WTC11 (cell line): ENCODE data around the gene KCNMA1. TPM values are rescaled to one million over a fixed set of nuclear protein-coding genes. Genes with fewer than 3 reads are reported as not detected.

Source experiments
- ATAC-seq: fragments of 200-7000 bp; cut with Tn5 transposase; 2 replicates; pipeline ENCODE4 v1.10.0; 2021; ENCODE audit warnings: mild to moderate bottlenecking, moderate library complexity
- CTCF ChIA-PET: fragments of 300-600 bp; sonication (Branson Sonifier 250); formaldehyde crosslinking; loops from one replicate; lab custom pipeline; 2021; ENCODE audit warnings: antibody characterized with exemption; lab: Charles Lee
- POLR2A ChIA-PET: fragments of 350-600 bp; sonication (Branson Sonifier 250); formaldehyde crosslinking; loops from one replicate; lab custom pipeline; 2021; ENCODE audit warnings: antibody characterized with exemption; lab: Charles Lee
- DNase-seq: peaks from one replicate; pipeline ENCODE4 v3.0.0; 2021; ENCODE audit warnings: low spot score
- H3K27ac Mint-ChIP-seq: 2 replicates; pipeline ENCODE4 v1.8.0; 2021; ENCODE audit warnings: mixed read lengths
- H3K27me3 Mint-ChIP-seq: 2 replicates; pipeline ENCODE4 v1.8.0; 2021; ENCODE audit warnings: low read depth, mild to moderate bottlenecking, moderate library complexity, mixed read lengths
- H3K36me3 Mint-ChIP-seq: 2 replicates; pipeline ENCODE4 v1.8.0; 2021; ENCODE audit warnings: mixed read lengths
- H3K4me1 Mint-ChIP-seq: 2 replicates; pipeline ENCODE4 v1.8.0; 2022; ENCODE audit warnings: mixed read lengths
- H3K4me3 Mint-ChIP-seq: 2 replicates; pipeline ENCODE4 v1.8.0; 2021; ENCODE audit warnings: mild to moderate bottlenecking, moderate library complexity, mixed read lengths
- H3K9me3 Mint-ChIP-seq: 2 replicates; pipeline ENCODE4 v1.8.0; 2021; ENCODE audit warnings: mixed read lengths
- ARID4B ChIP-seq: sonication (generic); formaldehyde crosslinking; IDR thresholded peaks from 2 replicates; pipeline ENCODE4 v1.8.0; 2023; ENCODE audit warnings: missing genetic modification reagents, mild to moderate bottlenecking, borderline replicate concordance
- ATF6 ChIP-seq: sonication (generic); formaldehyde crosslinking; IDR thresholded peaks from 2 replicates; pipeline ENCODE4 v1.8.1; 2023; ENCODE audit warnings: mild to moderate bottlenecking, missing genetic modification reagents
- CBFB ChIP-seq: sonication (generic); formaldehyde crosslinking; IDR thresholded peaks from 2 replicates; pipeline ENCODE4 v1.8.1; 2022; ENCODE audit warnings: mild to moderate bottlenecking, low read depth, missing genetic modification reagents
- ERG ChIP-seq: fragments of 250-450 bp; sonication (Bioruptor Pico); IDR thresholded peaks from 2 replicates; pipeline ENCODE4 v1.8.0; 2021; ENCODE audit warnings: mild to moderate bottlenecking
- ETV6 ChIP-seq: sonication (generic); formaldehyde crosslinking; IDR thresholded peaks from 2 replicates; pipeline ENCODE4 v1.8.1; 2022; ENCODE audit warnings: mild to moderate bottlenecking, missing genetic modification reagents
- FOXK1 ChIP-seq: sonication (generic); formaldehyde crosslinking; IDR thresholded peaks from 2 replicates; pipeline ENCODE4 v1.8.0; 2022; ENCODE audit warnings: mild to moderate bottlenecking, moderate library complexity, missing genetic modification reagents
- FOXP1 ChIP-seq: sonication (generic); formaldehyde crosslinking; IDR thresholded peaks from 2 replicates; pipeline ENCODE4 v1.8.0; 2022; ENCODE audit warnings: missing genetic modification reagents, mild to moderate bottlenecking, moderate library complexity, borderline replicate concordance
- IRF2 ChIP-seq: sonication (generic); formaldehyde crosslinking; IDR thresholded peaks from 2 replicates; pipeline ENCODE4 v1.8.0; 2022; ENCODE audit warnings: low read depth, missing genetic modification reagents, borderline replicate concordance
- MXD4 ChIP-seq: fragments of 250-450 bp; sonication (Bioruptor Pico); IDR thresholded peaks from 2 replicates; pipeline ENCODE4 v1.8.0; 2021; ENCODE audit warnings: mild to moderate bottlenecking, moderate library complexity, borderline replicate concordance
- NR1H2 ChIP-seq: sonication (generic); formaldehyde crosslinking; IDR thresholded peaks from 2 replicates; pipeline ENCODE4 v1.9.0; 2021; ENCODE audit warnings: mild to moderate bottlenecking, moderate library complexity, missing genetic modification reagents
- OVOL2 ChIP-seq: fragments of 250-450 bp; sonication (Bioruptor Pico); IDR thresholded peaks from 2 replicates; pipeline ENCODE4 v1.9.0; 2021; ENCODE audit warnings: mild to moderate bottlenecking, borderline replicate concordance
- ZBTB43 ChIP-seq: sonication (generic); formaldehyde crosslinking; IDR thresholded peaks from 2 replicates; pipeline ENCODE4 v1.8.1; 2023; ENCODE audit warnings: mild to moderate bottlenecking, missing genetic modification reagents
- ZMAT4 ChIP-seq: fragments of 250-450 bp; sonication (Bioruptor Pico); IDR thresholded peaks from 2 replicates; pipeline ENCODE4 v1.9.0; 2021; ENCODE audit warnings: mild to moderate bottlenecking
- ZNF121 ChIP-seq: sonication (generic); formaldehyde crosslinking; IDR thresholded peaks from 2 replicates; pipeline ENCODE4 v1.8.0; 2023; ENCODE audit warnings: missing genetic modification reagents
- ZNF219 ChIP-seq: sonication (generic); formaldehyde crosslinking; IDR thresholded peaks from 2 replicates; pipeline ENCODE4 v1.8.0; 2023; ENCODE audit warnings: missing genetic modification reagents, mild to moderate bottlenecking, borderline replicate concordance
- ZNF263 ChIP-seq: sonication (generic); formaldehyde crosslinking; IDR thresholded peaks from 2 replicates; pipeline ENCODE4 v1.8.1; 2022; ENCODE audit warnings: low read depth, mild to moderate bottlenecking, moderate library complexity, missing genetic modification reagents
- ZNF317 ChIP-seq: sonication (generic); formaldehyde crosslinking; IDR thresholded peaks from 2 replicates; pipeline ENCODE4 v1.8.1; 2023; ENCODE audit warnings: low read depth, mild to moderate bottlenecking, moderate library complexity, missing genetic modification reagents, borderline replicate concordance
- ZNF423 ChIP-seq: fragments of 250-450 bp; sonication (Bioruptor Pico); IDR thresholded peaks from 2 replicates; pipeline ENCODE4 v2.1.2; 2022; ENCODE audit warnings: mild to moderate bottlenecking, moderate library complexity
- ZNF425 ChIP-seq: fragments of 250-450 bp; sonication (Bioruptor Pico); conservative IDR thresholded peaks from 2 replicates; pipeline ENCODE4 v1.9.0; 2021; ENCODE audit warnings: mild to moderate bottlenecking
- total RNA-seq: library from RNA; stranded (reverse); gene quantifications from 3 replicates; pipeline ENCODE4 v1.2.3, GENCODE V29; 2021

The KCNMA1 gene
- total RNA-seq, 1 experiment from 2014 or later, result 7.3 TPM

- Mint-ChIP-seq H3K4me1 (no peaks in the 10 kb centered on the region), H3K9me3 (no peaks in the 10 kb centered on the region), H3K36me3 (no peaks in the 10 kb centered on the region), H3K27ac (no peak overlapping the region), H3K4me3 (no peak overlapping the region), H3K27me3 (0 out of 2 replicates have a peak, but pooled peaks cover 3% of the 10 kb centered on the region)
- ATAC-seq (no peak), DNase-seq (no peak)
- POLR2A ChIA-PET, result no interaction called here
- CTCF ChIA-PET, result no interaction called here
- TF ChIP-seq FOXP1 (CRISPR knock-in tag) (no peak), ZNF423 (no peak), ZNF425 (CRISPR knock-in tag) (no peak), IRF2 (CRISPR knock-in tag) (no peak), MXD4 (CRISPR knock-in tag) (no peak), OVOL2 (no peak), NR1H2 (CRISPR knock-in tag) (no peak), ETV6 (no peak), ZBTB43 (CRISPR knock-in tag) (no peak), ERG (CRISPR knock-in tag) (no peak), ZNF263 (CRISPR knock-in tag) (no peak), ATF6 (no peak), ARID4B (CRISPR knock-in tag) (no peak)
Measured at GRCh38 chr10:77349226-77349625, 288.4 kb downstream of the KCNMA1 start.

GRCh38 chr10:77348751-77349150 lies 288.9 kb downstream of the KCNMA1 start:
- no peaks in the 10 kb centered on the region for H3K4me1 Mint-ChIP-seq
- DNase-seq (no peak), ATAC-seq (no peak)
- H3K4me3 Mint-ChIP-seq, result no peak overlapping the region
- H3K27ac Mint-ChIP-seq, result no peak overlapping the region
- ChIA-PET POLR2A (no interaction called here), CTCF (no interaction called here)
- no peaks in the 10 kb centered on the region for H3K9me3 Mint-ChIP-seq
- H3K36me3 Mint-ChIP-seq, result no peaks in the 10 kb centered on the region
- H3K27me3 Mint-ChIP-seq, result peaks cover 3% of the 10 kb centered on the region; the same call in 1 of the 2 replicates
- TF ChIP-seq IRF2 (CRISPR knock-in tag) (no peak), CBFB (CRISPR knock-in tag) (no peak), FOXK1 (no peak), ZNF317 (no peak), ZMAT4 (CRISPR knock-in tag) (no peak), ARID4B (CRISPR knock-in tag) (no peak), ZNF121 (CRISPR knock-in tag) (no peak), ZNF219 (CRISPR knock-in tag) (no peak)
